NCI-H146 treated with DMSO at 0.1 percent for 48 hours (cell line): ENCODE results near the gene TPM2.

Experiments
- DNase-seq: peaks from one replicate; lab custom pipeline; 2025; ENCODE audit not compliant: unreplicated experiment; lab: John Stamatoyannopoulos, UW

Gene TPM2

DNA sequence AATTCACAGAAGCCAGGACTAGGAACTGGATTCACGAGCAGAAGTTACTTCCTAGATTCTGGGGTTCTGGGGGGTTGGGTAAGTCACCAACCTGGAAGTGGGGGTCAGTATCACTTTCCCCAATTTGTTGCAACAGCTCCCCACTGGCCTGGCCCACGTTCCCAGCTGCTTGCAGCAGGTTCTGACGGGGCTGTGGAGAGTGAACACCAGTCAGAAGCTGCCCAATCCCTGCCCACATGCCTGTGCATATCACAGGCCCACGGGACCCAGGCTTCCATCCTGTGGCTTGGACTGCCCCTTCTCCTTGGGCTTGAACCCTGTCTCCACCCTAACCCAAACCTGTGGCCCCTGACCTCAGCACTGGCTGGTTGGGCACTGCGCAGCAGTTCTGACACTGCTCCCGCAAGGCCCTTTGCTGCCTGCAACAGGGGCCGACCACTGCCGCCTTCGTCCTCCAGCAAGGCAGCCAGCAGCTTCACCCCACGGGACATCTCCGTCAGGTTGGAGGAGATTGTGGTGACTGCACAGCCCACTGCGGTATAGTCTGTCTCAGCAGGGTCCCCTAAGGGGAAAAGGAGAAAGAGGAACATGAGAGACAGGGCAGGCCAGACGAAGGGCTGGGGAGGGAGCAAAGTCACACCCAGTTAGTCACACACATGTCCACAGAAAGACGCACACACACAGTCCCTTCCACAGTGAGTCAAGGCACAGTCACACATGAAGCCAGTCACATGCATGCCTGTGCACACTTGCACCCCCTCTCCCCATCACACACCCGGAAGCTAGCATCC, 29.2 kb upstream of the TPM2 start:
- no peak for DNase-seq

DNA sequence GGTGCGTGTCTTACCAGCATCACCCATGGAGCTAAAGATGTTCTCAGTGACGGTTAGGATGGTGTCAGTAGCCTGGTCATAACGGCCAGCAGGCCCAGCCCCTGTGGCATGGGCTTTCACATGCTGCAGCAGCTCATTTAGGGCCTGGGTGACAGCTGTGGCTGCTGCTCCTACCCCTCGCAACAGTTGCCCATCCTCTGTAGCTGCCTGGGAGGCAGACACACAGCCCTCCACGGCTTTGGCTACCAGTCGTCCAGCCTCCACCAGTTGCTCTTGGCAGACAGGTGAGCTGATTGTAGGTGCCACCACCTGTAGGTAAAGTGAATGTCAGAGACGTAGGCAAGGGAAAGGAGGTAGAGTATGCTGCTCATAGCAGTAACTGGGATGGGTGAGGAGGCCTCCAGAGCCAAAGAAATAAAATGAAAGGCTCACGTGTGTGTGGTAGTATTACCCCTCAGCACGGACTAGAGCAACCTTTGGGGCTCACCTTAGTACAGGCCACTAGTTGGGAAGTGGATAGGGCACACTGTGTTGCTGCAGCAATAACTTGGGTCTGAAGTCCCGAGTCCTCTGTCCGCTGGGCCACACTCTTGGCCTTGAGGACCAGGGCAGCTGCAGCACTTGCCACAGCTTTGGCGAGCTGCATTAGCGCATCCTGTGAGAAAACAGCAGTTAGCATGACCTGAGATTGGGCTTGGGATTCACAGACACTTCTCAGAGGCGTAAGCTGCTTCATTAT, 27.6 kb upstream of the TPM2 start:
- DNase-seq: no peak

DNA sequence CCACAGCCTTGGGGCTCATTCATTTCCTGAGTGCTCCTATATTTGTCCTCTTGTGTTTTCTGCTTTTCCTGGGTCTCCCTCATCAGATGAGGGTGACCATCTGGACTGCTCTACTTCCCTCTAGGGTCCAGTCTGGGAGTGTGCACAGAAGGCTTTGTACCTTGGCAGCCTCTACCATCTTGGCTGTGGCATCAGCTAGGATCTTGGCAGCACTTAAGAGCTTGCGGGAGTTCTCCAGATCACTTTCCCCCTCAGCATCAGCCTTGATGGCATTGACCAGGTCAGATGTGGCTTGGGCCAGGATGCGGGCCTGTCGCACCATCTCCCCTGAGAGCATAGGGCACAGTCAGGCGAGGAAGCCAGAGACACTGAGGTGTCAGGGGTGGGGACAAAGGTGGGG, 26.5 kb upstream of the TPM2 start:
- no peak for DNase-seq

DNA sequence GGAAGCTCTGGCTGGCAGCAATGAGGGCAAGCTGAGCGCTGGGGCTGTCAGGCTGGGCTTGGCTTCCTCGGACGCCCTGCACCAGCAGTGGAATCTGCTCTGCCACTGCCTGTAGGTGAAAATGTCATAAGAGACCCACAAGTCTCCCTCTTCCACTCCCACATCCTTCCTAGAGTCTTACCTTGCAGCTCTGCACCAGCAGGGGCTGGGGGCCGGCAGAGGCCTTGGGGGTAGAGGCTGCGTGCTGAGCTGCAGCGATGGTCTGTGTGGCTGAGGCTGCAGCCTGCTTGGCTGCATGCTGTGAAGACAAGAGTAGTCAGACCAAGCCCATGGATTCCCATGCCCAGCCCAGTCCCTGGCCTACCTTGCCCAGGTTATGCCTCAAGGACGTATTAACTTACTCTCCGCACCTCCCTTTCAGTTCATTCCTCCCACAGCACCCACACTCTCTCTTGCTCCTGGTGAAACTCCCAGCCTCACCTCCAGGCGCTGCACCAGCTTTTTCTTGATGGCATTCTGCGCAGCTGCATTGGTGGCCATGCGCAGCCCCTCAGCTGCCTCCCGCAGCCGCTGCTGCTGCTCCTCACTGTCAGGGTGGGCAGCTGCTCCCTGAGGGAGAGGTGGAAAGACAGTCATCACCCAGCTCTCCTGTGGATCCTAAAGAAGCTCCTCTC, 25.0 kb upstream of the TPM2 start:
- DNase-seq: no peak

DNA sequence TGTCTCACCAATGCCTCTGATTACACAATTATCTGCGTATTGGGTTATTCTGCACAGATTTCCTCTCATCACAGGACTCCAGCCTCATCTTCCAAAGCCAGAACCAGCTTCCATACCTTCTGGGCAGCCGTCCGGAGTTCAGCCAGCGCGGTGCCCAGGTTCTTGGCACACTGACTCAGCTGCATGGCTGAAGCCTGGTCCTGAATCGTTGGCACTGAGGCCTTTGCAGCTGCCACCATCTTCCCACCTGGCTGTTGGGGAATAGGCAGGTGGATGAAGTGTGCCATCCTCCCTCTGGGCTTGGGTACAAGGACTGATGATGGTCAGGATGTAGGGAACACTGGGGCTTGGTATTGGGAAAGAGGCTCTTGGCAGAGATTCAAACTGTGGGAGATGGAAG, 24.4 kb upstream of the TPM2 start:
- DNase-seq: no peak

DNA sequence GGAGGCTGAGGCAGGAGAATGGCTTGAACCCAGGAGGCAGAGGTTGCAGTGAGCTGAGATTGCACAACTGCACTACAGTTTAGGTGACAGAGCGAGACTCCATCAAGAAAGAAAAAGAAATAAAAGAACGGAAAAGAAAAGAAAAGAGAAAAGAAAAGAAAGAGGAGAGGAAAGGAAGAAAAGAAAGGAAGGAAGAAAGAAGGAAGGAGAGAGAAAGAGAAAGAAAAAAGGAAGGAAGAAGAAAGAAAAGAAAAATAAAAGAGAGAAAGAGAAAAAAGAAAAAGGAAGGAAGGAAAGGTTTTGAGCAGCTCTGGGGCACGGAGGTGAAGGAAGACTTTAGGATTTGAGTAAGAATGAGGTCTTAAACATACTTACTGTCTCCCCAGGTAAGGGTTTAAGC, 23.9 kb upstream of the TPM2 start:
- no peak for DNase-seq

DNA sequence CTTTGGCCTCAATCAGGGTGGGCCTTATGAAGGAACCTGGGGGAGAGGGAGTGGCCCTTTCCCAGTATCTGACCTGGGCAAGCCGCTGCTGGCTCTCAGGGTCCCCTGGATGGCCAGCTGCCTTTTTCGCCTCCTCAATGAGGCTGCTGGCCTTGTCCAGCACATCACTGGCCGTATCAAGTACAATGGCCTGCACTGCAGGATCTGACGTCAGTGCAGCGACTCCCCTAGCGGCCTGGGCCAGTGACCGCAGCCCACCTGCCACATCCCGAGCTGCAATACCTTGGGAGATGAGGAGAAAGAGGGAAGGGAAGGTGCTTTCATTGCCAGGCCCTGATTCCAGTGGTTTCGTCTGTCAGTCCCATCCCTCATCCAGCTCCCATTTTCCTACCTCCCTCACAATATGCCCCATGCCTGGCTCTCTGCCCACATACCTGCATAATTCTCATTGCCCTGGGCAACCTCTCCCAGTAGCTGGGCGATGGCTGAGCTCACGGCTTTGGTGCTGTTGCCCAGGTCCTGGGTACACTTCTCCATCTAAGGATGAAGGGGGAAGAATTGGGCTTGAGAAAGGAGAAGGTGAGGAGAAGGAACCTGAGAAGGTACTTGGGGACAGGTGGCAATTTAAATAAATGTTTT, 23.2 kb upstream of the TPM2 start:
- DNase-seq: no peak

DNA sequence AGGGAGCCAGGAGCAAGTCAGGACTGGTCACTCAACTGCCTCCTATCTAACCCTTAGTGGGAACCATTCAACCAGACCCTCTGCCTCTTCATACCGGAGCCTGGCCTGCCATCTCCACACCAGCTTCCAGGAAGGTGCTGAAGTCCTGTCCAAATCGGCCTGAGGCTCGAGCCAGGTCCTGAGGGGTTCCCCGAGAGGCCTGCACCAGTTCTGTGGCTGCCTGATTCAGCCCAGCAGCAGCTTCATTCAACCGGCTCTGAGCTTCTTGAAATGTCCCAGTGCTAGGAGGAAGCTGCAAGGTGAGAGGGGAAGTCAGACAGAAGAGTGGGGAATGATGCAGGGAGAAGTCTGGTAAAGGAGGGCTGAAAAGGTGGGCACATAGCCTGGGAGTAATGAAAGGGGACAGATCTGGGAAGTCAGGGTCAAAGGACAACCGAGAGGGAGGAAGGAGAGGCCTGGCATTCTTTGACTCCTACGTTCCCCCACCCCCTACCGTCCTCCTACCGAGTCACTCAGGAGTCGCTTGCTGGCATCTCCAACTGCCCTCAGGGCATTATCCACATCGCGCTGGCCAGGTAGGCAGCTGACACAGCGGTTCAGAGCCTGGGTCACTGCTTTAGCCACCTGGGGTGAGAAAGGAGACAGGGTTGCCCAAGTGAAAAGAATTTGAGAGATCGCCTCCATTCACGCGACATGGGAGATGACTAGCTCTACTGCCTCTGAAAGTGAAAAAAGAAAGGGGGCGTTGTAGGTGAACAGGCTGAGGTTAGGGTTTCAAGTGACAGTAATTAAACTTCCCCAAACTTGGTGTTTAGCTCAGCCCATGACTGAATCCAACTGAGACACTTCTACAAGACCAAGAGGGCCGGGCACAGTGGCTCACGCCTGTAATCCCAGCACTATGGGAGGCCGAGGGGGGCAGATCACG, 22.0 kb upstream of the TPM2 start:
- no peak for DNase-seq

DNA sequence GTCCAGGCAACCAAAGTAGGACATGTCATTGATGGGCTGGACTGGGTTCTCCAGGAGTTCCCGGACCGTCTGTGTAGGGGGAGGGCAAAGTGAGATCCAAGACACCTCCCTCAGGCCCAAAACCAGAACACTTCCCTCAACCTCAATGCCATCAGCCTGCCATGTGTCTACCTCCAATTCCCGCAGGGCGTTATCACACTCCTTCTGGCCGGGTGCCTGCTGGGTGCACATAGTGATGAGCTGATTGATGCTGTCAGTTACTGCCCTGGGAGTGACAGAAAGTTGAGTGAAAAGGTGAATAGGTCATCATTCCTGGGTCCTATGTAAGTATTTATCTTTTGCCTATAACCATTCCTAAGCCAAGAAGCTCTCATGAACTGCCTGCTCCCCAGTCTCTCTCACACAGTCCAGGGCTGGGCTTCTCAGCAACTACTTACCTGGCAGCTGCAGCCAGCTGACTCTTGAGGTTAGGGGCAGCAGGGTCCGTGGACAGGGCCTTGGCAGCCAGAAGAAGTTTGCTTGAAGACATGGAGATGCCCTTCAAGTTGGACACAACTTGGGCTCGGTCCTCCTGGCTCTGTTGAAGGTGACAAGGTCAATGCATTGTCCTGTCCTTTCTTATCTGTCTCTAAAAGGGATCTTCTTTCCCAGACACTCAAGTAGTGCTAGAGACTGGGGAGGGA, 21.2 kb upstream of the TPM2 start:
- no peak for DNase-seq

DNA sequence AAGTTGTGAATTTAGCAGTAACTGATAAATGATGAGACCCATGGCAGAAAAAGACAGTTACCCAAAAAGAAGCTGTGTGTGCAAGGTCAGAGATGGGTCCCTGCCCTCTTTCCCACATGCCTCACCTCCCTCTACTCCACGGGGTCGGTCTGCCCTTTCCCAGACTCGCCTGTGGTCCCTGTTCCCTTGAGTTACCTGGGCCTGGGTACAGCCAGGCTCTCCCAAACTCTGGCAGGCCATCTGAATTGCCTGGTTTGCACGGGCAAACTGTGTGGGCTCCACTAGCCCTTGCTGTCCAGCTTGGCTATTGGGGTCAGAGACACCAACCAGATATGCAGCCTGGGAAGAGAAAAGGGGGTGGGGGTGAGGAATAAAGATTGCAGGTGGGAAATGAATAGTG, 18.4 kb upstream of the TPM2 start:
- no peak for DNase-seq

DNA sequence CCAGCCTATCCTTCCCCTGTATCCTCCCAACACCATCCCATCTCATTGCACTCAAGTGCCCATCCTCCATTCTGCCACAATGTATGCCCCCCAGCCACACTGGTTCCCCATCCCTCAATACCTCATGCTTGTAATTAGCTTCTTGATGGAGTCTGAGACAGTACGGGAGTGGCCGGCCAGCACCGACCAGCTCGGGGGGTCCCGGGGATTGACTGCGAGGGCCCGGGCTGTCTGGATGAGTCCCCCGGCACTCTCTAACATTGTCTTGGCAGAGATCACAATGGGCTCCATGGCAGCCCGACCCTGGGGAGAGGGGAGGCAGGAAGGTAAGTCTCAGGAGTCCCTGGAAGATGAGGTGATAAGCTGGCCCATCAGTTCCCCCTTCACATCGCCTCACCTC, 17.2 kb upstream of the TPM2 start:
- no peak for DNase-seq

DNA sequence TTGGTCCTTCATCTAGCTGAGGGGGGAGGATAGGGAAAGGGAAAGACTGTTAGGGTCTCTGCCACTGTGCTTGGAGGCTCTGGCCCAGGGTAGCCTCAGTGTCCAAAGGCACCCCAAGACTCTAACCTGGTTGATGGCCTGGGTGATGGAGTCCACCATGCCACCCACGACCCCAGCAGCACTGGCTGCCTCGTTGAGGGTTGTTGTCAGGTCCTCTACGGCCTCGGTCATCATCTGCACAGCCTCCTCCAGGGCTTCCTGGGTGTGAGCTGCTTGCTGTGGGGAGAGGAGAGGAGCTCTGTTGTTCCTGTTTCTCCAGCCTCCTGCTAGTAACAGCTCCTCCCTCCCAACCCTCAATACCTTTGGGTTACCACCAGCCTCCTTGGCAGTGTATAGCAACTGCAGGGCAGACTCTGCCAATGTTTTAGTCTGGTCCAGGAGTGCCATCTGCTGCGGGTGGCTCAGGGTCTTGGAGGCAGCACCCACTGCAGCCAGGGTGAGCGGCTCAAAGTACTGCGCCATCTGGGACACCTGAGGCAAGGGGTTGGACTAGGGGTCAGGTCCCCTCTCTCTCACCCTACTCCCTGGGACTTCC, 16.2 kb upstream of the TPM2 start:
- DNase-seq: no peak

DNA sequence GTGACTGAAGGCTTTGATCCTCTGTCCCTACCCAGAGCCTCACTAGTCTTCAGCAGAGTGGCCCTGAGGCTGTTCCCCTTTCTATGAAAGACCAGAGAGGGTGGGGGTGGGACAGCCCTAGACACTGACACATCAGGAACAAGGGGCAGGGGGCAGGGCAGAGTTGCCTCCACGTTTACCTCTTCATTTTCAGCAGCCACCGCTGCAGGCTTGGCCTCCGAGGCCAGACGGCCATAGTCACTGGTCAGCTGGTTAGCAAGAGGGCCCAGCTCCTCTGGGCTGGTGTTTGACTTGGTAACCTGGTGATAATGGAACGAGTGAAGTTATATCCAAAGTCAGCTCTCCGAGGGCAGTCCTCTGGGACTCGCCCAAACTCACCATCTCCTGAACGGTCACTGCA, 15.6 kb upstream of the TPM2 start:
- no peak for DNase-seq

DNA sequence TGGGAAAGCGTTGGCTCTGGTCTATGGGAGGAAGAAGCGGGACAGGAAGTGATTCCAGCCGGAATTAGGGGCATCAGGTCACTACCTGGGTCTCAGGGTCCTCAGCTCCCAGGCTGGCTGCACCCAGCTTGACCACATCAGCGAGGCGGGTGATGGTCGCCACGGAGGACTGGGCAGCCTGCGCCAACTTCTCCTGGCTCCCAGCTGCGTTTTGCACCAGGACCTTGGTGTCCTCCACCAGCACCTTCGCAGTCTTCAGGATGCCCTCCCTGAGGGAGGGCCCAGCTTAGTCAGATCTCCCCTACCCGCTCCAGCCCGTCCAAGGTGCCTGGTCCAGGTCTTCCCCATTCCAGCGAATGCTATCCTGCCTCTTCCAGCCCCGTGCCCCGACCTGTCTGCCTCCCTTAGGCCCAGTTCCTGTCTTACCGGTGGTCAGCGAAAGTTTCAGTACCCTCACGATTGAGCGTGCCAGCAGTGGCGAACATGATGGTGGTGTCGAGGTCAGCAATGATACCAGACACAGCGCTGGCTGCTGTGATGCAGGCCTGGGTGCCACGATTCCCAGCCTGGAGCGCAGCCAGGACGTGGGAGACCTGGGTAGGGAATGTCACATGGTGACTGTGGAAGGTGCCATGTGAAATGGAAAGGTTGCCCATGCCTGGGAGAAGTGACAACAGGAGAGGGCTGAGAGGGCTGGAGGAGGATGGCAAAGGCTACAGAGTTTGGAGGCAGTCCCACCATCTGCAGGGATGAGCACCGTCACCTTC, 14.4 kb upstream of the TPM2 start:
- no peak for DNase-seq

DNA sequence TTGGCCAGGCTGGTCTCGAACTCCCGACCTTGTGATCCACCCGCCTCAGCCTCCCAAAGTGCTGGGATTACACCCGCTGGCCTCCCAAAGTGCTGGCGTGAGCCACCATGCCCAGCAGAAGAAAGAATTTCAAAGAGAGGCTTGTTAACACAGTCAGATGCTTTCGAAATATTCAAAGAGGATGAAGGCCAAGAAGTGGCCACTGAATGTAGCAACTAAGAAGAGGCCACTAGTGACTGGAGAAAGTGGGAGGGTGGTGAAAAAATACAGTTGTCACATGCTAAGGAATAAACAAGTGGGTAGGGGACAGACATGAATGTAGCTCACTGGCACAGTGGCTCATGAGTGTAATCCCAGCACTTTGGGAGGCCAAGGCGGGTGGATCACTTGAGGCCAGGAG, 13.0 kb upstream of the TPM2 start:
- DNase-seq: no peak

DNA sequence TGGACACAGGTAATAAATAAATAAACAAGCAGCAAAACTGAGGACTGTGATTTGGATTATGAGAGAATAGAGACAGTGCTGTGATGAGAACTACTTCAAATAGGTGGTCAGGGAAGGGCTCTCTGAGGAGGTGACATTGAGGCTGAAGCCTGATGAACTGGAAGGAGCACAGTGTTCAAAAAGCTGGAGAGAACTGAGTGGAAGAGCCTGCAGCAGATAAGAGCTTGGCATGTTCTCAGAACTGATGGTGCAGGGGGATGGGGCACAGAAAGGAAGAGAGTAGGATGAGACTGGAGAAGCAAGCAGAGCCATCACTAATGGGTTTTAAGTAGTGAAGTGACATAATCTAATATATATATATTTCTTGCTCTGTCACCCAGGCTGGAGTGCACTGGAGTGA, 11.2 kb upstream of the TPM2 start:
- no peak for DNase-seq

DNA sequence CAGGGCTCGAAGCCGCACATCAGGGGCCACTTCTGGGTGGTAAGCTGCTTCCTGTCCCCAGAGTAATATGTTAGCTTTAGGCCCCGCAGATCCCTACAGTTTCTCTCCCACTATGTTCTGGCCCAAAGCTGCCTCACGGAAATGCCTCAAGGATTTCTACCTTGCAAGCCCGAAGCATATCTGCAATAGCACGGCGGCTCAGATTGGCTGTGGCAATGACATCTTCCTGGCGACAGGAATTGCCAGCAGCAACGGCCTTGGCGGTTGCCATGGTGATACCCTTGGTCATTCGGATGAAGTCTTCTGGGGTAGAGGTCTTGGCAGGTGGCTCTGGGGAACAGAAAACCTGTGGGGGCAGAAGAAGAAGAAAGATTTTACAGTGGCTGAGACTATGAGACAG, 10.3 kb upstream of the TPM2 start:
- no peak for DNase-seq

DNA sequence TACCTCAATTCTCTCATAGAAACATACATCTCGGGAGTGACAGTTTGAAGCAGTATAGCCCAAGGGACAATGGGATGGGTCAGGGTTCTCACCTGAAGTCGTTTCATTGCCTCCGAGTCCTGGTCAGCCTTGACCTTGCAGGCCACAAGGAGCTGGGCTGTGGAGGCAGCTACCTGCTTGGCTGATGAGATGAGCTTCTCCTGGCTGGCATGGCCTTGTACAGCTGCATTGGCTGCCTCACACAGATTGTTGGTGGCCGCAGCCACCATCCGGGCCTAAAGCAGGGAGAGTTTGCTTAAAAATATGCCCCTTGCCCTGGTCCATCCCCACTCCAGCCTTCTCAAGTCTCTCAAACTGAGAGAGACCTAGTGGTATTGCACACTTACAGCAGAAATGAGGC, 8.5 kb upstream of the TPM2 start:
- DNase-seq: no peak

DNA sequence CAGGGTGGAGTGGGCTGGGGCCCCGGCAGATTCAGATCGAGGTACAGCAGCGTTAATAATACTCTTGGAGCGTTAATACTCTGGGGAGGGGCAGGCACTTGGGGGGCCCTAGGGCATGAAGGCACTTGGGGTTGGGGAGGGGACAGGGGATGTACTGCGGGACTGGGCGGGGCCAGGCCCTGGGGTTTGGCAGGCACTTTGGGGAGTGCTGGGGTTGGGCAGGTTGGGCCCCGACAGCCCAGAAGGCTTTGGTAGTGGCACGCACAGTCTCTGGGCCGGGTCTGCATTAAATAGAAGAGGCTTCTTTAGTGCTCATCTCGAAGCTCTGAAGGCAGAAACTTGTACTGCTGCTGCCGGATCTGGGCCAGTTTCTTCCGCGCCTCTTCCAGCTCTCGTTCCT, 7.8 kb upstream of the TPM2 start:
- no peak for DNase-seq
